ENCODE data around the gene WDFY4. TPM values are rescaled to one million over a fixed set of nuclear protein-coding genes. Genes with fewer than 3 reads are reported as not detected.

Gene WDFY4
- total RNA-seq, 1 experiment from 2014 or later, result not detected

DNA sequence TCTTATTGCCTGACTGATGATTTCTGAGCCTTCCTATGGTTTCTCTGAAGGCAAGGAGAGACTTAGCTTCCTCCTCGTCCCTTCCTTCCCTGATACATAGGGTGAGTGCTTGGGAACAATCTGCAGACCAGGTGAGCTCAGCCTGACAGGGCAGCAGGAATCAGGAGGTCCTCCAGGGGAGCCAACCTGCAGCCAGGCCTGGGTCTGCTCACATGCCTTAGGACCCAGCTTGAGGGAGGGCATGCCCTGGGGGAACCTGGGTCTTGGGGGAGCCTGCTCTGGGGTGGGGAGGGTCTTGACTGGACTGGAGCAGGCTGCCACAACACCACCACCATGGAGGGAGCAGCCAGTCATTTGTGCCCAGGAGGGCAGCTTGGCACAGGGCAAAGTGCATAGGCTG is 197.3 kb downstream of the WDFY4 start:
- Histone ChIP-seq H4K5ac (ENCODE audit: insufficient read length, low read depth, low read length) (no peak overlapping the region), H3K23ac (ENCODE audit: insufficient read length, low read depth, low read length) (no peak overlapping the region), H2AFZ (ENCODE audit: low read length) (no peak overlapping the region), H3K79me2 (ENCODE audit: insufficient read depth, low read length) (no peaks in the 10 kb centered on the region), H3K4me2 (ENCODE audit: insufficient read depth, insufficient read length, low read length) (no peak overlapping the region), H4K20me1 (ENCODE audit: control insufficient read depth, insufficient read depth, insufficient read length) (no peaks in the 10 kb centered on the region), H4K8ac (replicated peaks; ENCODE audit: insufficient read length, low read depth, low read length) (no peak overlapping the region), H3K27ac (ENCODE audit: insufficient read length, low read depth, low read length) (no peak overlapping the region), H3K27me3 (ENCODE audit: insufficient read depth, low read length) (no peaks in the 10 kb centered on the region; the same call in 1 of the 2 replicates), H2AK5ac (ENCODE audit: insufficient read length, low read length) (no peak overlapping the region), H3K4ac (ENCODE audit: low read depth, low read length) (no peak overlapping the region), H2BK12ac (ENCODE audit: insufficient read length, low read depth, low read length) (no peak overlapping the region), H3K14ac (ENCODE audit: insufficient read depth, low read length) (no peak overlapping the region), H3K9ac (ENCODE audit: extremely low read depth, insufficient read length, low read length) (no peak overlapping the region), H4K91ac (ENCODE audit: insufficient read length, low read depth, low read length) (no peak overlapping the region), H3K23me2 (ENCODE audit: insufficient read length, low read depth, low read length, poor library complexity, severe bottlenecking) (no peaks in the 10 kb centered on the region), H2BK120ac (ENCODE audit: low read depth, low read length, poor library complexity, severe bottlenecking) (no peak overlapping the region), H3K4me1 (ENCODE audit: insufficient read depth, low read length) (peaks cover 3% of the 10 kb centered on the region; the same call in 1 of the 2 replicates), H3K56ac (ENCODE audit: insufficient read length, low read depth, low read length) (no peak overlapping the region), H3T11ph (ENCODE audit: low read length) (no peak overlapping the region), H3K9me3 (ENCODE audit: control insufficient read depth, low read depth, low read length) (no peaks in the 10 kb centered on the region), H3K18ac (ENCODE audit: insufficient read length, low read depth, low read length) (no peak overlapping the region), H2BK5ac (ENCODE audit: insufficient read length, low read length) (no peak overlapping the region), H2BK15ac (ENCODE audit: low read depth, low read length) (no peak overlapping the region), H3K79me1 (ENCODE audit: insufficient read depth, low read depth, low read length, poor library complexity, severe bottlenecking) (no peaks in the 10 kb centered on the region), H2BK20ac (ENCODE audit: low read depth, low read length, poor library complexity, severe bottlenecking) (no peak overlapping the region)
- DNase-seq, result no peak
- Mint-ChIP-seq H3K4me3 (no peak overlapping the region), H3K27me3 (ENCODE audit: low read depth) (no peaks in the 10 kb centered on the region; the same call in 1 of the 2 replicates), H3K4me1 (peaks cover 3 to 9% of the 10 kb centered on the region in 2 experiments; a peak in 3 of 4 replicates), H3K27ac (no peak overlapping the region), H3K9me3 (peaks cover 0 to 4% of the 10 kb centered on the region in 2 experiments; a peak in 2 of 5 replicates), H3K36me3 (ENCODE audit: insufficient read depth in 1 of 3, low read depth in 3 of 3) (no peaks in the 10 kb centered on the region; a peak in 2 of 7 replicates)
- WGBS (ENCODE audit: extremely low coverage, insufficient read length, low lambda C conversion rate), result no CpG with 5 or more reads among the region's 1 CpG
- TF ChIP-seq CTCF (conservative IDR thresholded peaks at IDR 0.05), result no peak

All from H9 (cell line).